Left ventricle myocardium inferior (tissue), 1 donor: ENCODE measurements around the gene ANKRD1. TPM values are rescaled to one million over a fixed set of nuclear protein-coding genes. Genes with fewer than 3 reads are reported as not detected.

ENCODE experiments used
- DNase-seq: peaks from one replicate; pipeline ENCODE4 v3.0.0-alpha.2; 2020
- H3K27ac ChIP-seq: fragments of 200-600 bp; replicated peaks from 2 replicates; pipeline ENCODE4 v1.8.0; 2021
- H3K27me3 ChIP-seq: fragments of 200-600 bp; 2 replicates; pipeline ENCODE4 v1.8.0; 2021; ENCODE audit warnings: low read depth
- H3K36me3 ChIP-seq: fragments of 200-600 bp; 2 replicates; pipeline ENCODE4 v1.8.0; 2021
- H3K4me1 ChIP-seq: fragments of 200-600 bp; 2 replicates; pipeline ENCODE4 v1.8.0; 2021
- H3K4me3 ChIP-seq: fragments of 200-600 bp; 2 replicates; pipeline ENCODE4 v1.8.0; 2021; ENCODE audit warnings: mild to moderate bottlenecking, moderate library complexity
- H3K9me3 ChIP-seq: fragments of 200-600 bp; replicated peaks from 2 replicates; pipeline ENCODE4 v1.8.0; 2021
- intact Hi-C: fragments of 100-400 bp; cut with micrococcal nuclease; formaldehyde crosslinking; loops from one replicate; pipeline ENCODE4 v1.11.0; 2022
- total RNA-seq: library from RNA; stranded (reverse); fragmentation: NEBNext Ultra II Directional; extraction: Animal tissue kit (Norgen Biotek cat#: 25700); gene quantifications from one replicate; pipeline ENCODE4 v1.2.1, GENCODE V29; 2021
- TF ChIP-seq, protein P1 (sequence below): fragments of 200-600 bp; IDR thresholded peaks from 2 replicates; pipeline ENCODE4 v1.8.0; 2021; ENCODE audit warnings: antibody characterized with exemption, mild to moderate bottlenecking, borderline replicate concordance
- donor health status: DM: no; HTN: yes; CAD: no; lungs with severe emphysema.

Gene ANKRD1
- total RNA-seq, 1 donor from 2014 or later: 2,047 TPM

DNA sequence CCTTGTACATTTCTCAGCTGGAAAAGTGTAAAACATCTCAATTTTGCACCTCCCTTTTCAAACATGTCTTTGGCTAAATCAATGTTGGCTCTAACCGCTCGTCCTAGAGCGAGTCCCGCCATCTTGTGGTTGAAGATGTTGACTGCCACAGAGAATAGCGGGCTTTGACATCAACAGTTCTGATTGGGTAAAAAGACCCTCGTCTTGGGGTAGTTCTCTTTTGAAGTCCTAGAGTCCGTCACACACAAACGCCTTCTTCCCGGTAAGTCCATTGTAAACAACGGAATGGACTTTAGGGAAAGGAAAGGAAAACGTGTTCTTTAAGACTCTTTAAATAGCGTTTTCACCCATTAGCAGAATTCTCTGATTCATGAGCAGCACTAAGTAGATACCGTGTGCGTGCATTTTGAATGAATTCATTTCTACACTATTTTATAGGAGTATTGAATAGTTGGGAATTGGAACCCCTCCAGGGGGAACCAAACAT, 49.6 kb downstream of the ANKRD1 start:
- TF ChIP-seq, protein P1, sequence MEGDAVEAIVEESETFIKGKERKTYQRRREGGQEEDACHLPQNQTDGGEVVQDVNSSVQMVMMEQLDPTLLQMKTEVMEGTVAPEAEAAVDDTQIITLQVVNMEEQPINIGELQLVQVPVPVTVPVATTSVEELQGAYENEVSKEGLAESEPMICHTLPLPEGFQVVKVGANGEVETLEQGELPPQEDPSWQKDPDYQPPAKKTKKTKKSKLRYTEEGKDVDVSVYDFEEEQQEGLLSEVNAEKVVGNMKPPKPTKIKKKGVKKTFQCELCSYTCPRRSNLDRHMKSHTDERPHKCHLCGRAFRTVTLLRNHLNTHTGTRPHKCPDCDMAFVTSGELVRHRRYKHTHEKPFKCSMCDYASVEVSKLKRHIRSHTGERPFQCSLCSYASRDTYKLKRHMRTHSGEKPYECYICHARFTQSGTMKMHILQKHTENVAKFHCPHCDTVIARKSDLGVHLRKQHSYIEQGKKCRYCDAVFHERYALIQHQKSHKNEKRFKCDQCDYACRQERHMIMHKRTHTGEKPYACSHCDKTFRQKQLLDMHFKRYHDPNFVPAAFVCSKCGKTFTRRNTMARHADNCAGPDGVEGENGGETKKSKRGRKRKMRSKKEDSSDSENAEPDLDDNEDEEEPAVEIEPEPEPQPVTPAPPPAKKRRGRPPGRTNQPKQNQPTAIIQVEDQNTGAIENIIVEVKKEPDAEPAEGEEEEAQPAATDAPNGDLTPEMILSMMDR: peak; percentile 65
- H3K9me3 ChIP-seq: peaks cover 5% of the 10 kb centered on the region
- peaks cover 26% of the 10 kb centered on the region for H3K4me1 ChIP-seq
- H3K27ac ChIP-seq: peak overlapping the region; percentile 79
- peak overlapping the region; percentile 89 for H3K4me3 ChIP-seq
- peaks cover 10% of the 10 kb centered on the region for H3K36me3 ChIP-seq
- intact Hi-C loops: no loop called here
- peaks cover 19% of the 10 kb centered on the region for H3K27me3 ChIP-seq
- DNase-seq: no peak

DNA sequence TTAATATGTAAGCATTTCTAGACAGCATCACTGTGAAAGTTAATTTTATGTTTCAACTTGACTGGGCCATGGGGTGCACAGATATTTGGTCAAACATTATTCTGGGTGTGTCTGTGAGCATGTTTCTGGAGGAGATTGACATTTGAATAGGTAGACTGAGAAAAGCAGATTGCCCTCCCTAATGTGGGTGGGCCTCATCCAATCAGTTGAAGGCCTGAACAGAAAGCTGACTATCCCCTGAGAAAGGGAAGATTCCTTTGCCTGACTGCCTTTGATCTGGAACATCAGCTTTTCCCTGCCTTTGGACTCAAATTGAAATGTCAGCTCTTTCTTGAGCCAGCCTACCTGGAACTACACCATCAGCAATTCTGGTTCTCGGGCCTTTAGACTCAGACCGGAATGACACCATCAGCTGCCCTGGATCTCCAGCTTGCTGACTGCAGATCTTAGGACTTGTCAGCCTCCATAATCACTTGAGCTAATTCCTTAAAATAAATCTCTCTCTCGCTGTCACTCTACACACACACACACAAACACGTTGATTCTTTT, 54.8 kb downstream of the ANKRD1 start:
- Histone ChIP-seq H3K27ac (no peak overlapping the region), H3K9me3 (peaks cover 5% of the 10 kb centered on the region), H3K27me3 (peaks cover 34% of the 10 kb centered on the region), H3K4me3 (no peak overlapping the region), H3K36me3 (no peaks in the 10 kb centered on the region), H3K4me1 (peaks cover 4% of the 10 kb centered on the region)
- intact Hi-C loops: no loop called here
- DNase-seq: no peak
- TF ChIP-seq, protein P1: no peak

DNA sequence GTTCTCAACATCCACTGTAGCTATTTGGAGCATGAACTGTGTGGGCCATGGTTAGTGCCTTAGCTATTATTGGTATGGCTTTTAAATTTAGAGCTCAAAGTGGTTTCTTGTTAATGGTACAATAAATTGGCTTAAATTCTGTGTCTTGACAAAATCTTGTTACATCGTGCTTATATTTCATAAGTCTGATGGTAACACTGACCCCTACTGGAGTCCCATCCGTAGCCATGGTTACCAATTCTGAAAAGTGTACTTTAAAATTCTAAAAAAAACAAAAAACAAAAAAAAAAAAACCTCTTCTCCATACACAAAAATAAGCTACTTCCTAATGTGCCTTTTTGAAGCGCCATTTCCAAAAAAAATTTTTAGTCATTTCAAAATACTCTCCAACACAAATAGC, 55.5 kb downstream of the ANKRD1 start:
- Histone ChIP-seq H3K27ac (no peak overlapping the region), H3K36me3 (no peaks in the 10 kb centered on the region), H3K27me3 (peaks cover 34% of the 10 kb centered on the region), H3K4me3 (no peak overlapping the region), H3K4me1 (no peaks in the 10 kb centered on the region), H3K9me3 (peaks cover 5% of the 10 kb centered on the region)
- DNase-seq: no peak
- TF ChIP-seq, protein P1: peak; percentile 16
- intact Hi-C loops: no loop called here

DNA sequence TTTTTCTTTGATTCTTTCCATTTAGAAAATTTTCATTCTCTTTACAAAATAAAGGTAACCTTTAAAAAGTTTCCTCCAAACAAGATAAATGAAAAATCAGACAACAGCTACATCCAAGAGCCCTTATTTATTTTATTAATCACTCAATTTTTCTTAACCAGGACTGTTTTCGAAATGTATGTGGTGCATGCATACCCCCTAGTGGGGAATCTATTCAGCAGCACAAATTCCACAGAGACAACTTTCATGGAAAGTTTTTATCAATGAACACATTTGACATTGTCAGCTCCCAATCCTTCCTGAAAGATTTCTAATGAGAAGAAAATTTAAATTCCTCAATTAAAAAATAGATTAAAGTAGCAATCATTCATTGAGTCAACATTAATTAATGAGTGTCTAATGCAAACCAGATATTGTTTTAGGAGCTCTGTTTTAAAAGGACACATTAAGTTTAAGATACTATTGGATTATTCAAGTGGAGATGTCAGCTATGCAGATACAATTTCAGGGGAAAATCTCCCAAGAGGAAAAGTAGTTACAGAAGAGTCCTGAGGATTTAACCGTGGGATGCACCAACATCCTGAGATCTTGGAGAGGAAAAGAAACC, 57.9 kb downstream of the ANKRD1 start:
- no peak overlapping the region for H3K27ac ChIP-seq
- TF ChIP-seq, protein P1: peak; percentile 65
- intact Hi-C loops: loop anchor here (5.0 kb wide), 1 partner anchor 1066 kb away; no protein-coding TSS in a partner anchor

More for the DNA sequence above, 57.9 kb downstream of the ANKRD1 start:
- H3K4me1 ChIP-seq: no peaks in the 10 kb centered on the region
- H3K36me3 ChIP-seq: no peaks in the 10 kb centered on the region
- DNase-seq: no peak
- H3K9me3 ChIP-seq: no peaks in the 10 kb centered on the region
- no peak overlapping the region for H3K4me3 ChIP-seq
- peaks cover 29% of the 10 kb centered on the region for H3K27me3 ChIP-seq

Other genes starting within 250 kb of the ANKRD1 start
- 0.22 TPM for gene HTR7, start 63.0 kb downstream of the ANKRD1 start, total RNA-seq
- 31.6 TPM for gene RPP30, start 49.1 kb downstream of the ANKRD1 start, total RNA-seq